Mononuclear cell (primary cell): ENCODE results near the gene CRIM1. TPM values are rescaled to one million over a fixed set of nuclear protein-coding genes. Genes with fewer than 3 reads are reported as not detected.

Experiments used
- H3K27me3 ChIP-seq: 2 replicates; pipeline ENCODE4 v1.6.0; 2011; ENCODE audit warnings: low read length, control low read depth; ENCODE audit not compliant: insufficient read depth
- H3K4me1 ChIP-seq: 2 replicates; pipeline ENCODE4 v1.5.1; 2011; ENCODE audit warnings: mild to moderate bottlenecking, low read length, control low read depth; ENCODE audit not compliant: insufficient read depth
- H3K4me3 ChIP-seq: 2 replicates; pipeline ENCODE4 v1.5.1; 2011; ENCODE audit warnings: mild to moderate bottlenecking, low read length, moderate library complexity
- H3K9me3 ChIP-seq: 2 replicates; pipeline ENCODE4 v1.5.1; 2011; ENCODE audit warnings: low read depth, mild to moderate bottlenecking, control low read depth, low read length
- total RNA-seq: library from RNA; depleted of rRNA; stranded (reverse); fragments of >200 nt; gene quantifications from one replicate; pipeline ENCODE4 v1.2.3, GENCODE V29; 2012

Gene CRIM1
- total RNA-seq, 1 donor: 2.7 TPM

GRCh38 chr2:36410681-36411080 is 55.1 kb downstream of the CRIM1 start:
- H3K27me3 ChIP-seq: no peaks in the 10 kb centered on the region
- no peaks in the 10 kb centered on the region for H3K9me3 ChIP-seq
- H3K4me3 ChIP-seq: no peak overlapping the region
- H3K4me1 ChIP-seq: no peaks in the 10 kb centered on the region

GRCh38 chr2:36411962-36412444 is 56.4 kb downstream of the CRIM1 start:
- H3K4me1 ChIP-seq: no peaks in the 10 kb centered on the region
- H3K27me3 ChIP-seq: no peaks in the 10 kb centered on the region
- no peak overlapping the region for H3K4me3 ChIP-seq
- no peaks in the 10 kb centered on the region for H3K9me3 ChIP-seq

- no peaks in the 10 kb centered on the region for H3K9me3 ChIP-seq
- no peaks in the 10 kb centered on the region for H3K27me3 ChIP-seq
- no peaks in the 10 kb centered on the region for H3K4me1 ChIP-seq
- no peak overlapping the region for H3K4me3 ChIP-seq
Observed at GRCh38 chr2:36413218-36413617, 57.6 kb downstream of the CRIM1 start.

- Histone ChIP-seq H3K4me1 (no peaks in the 10 kb centered on the region), H3K27me3 (no peaks in the 10 kb centered on the region), H3K9me3 (no peaks in the 10 kb centered on the region), H3K4me3 (no peak overlapping the region)
Observed at GRCh38 chr2:36414307-36414706, 58.7 kb downstream of the CRIM1 start.

- Histone ChIP-seq H3K4me3 (no peak overlapping the region), H3K9me3 (no peaks in the 10 kb centered on the region)
Observed at GRCh38 chr2:36415381-36416022, 59.9 kb downstream of the CRIM1 start.

GRCh38 chr2:36416370-36417165 is 61.0 kb downstream of the CRIM1 start:
- no peaks in the 10 kb centered on the region for H3K9me3 ChIP-seq
- no peaks in the 10 kb centered on the region for H3K4me1 ChIP-seq
- no peak overlapping the region for H3K4me3 ChIP-seq
- no peaks in the 10 kb centered on the region for H3K27me3 ChIP-seq

More at GRCh38 chr2:36415381-36416022, 59.9 kb downstream of the CRIM1 start:
- no peaks in the 10 kb centered on the region for H3K4me1 ChIP-seq
- H3K27me3 ChIP-seq: no peaks in the 10 kb centered on the region

- H3K9me3 ChIP-seq: no peaks in the 10 kb centered on the region
- H3K27me3 ChIP-seq: no peaks in the 10 kb centered on the region
- no peaks in the 10 kb centered on the region for H3K4me1 ChIP-seq
- no peak overlapping the region for H3K4me3 ChIP-seq
Observed at GRCh38 chr2:36420569-36421181, 65.1 kb downstream of the CRIM1 start.

- H3K4me1 ChIP-seq: no peaks in the 10 kb centered on the region
- H3K27me3 ChIP-seq: no peaks in the 10 kb centered on the region
- H3K4me3 ChIP-seq: no peak overlapping the region
- no peaks in the 10 kb centered on the region for H3K9me3 ChIP-seq
Observed at GRCh38 chr2:36421379-36421778, 65.8 kb downstream of the CRIM1 start.

- Histone ChIP-seq H3K4me3 (no peak overlapping the region), H3K4me1 (no peaks in the 10 kb centered on the region), H3K27me3 (no peaks in the 10 kb centered on the region), H3K9me3 (no peaks in the 10 kb centered on the region)
Observed at GRCh38 chr2:36423172-36423571, 67.6 kb downstream of the CRIM1 start.

- Histone ChIP-seq H3K4me3 (no peak overlapping the region), H3K27me3 (no peaks in the 10 kb centered on the region), H3K9me3 (no peaks in the 10 kb centered on the region), H3K4me1 (no peaks in the 10 kb centered on the region)
Observed at GRCh38 chr2:36423619-36424120, 68.1 kb downstream of the CRIM1 start.

- Histone ChIP-seq H3K4me3 (no peak overlapping the region), H3K4me1 (no peaks in the 10 kb centered on the region), H3K27me3 (no peaks in the 10 kb centered on the region), H3K9me3 (no peaks in the 10 kb centered on the region)
Observed at GRCh38 chr2:36425608-36426355, 70.2 kb downstream of the CRIM1 start.

GRCh38 chr2:36427790-36428243 is 72.2 kb downstream of the CRIM1 start:
- Histone ChIP-seq H3K27me3 (no peaks in the 10 kb centered on the region), H3K9me3 (no peaks in the 10 kb centered on the region), H3K4me3 (no peak overlapping the region), H3K4me1 (no peaks in the 10 kb centered on the region)

- Histone ChIP-seq H3K9me3 (no peaks in the 10 kb centered on the region), H3K4me3 (no peak overlapping the region), H3K27me3 (no peaks in the 10 kb centered on the region), H3K4me1 (no peaks in the 10 kb centered on the region)
Observed at GRCh38 chr2:36430549-36430948, 75.0 kb downstream of the CRIM1 start.

- H3K4me1 ChIP-seq: no peaks in the 10 kb centered on the region
- H3K4me3 ChIP-seq: no peak overlapping the region
- no peaks in the 10 kb centered on the region for H3K9me3 ChIP-seq
- H3K27me3 ChIP-seq: no peaks in the 10 kb centered on the region
Observed at GRCh38 chr2:36432479-36432878, 76.9 kb downstream of the CRIM1 start.
